ENCODE results near the gene RASGRF1. TPM values are rescaled to one million over a fixed set of nuclear protein-coding genes. Genes with fewer than 3 reads are reported as not detected.

The RASGRF1 gene
- total RNA-seq, 1 donor = not detected

DNA sequence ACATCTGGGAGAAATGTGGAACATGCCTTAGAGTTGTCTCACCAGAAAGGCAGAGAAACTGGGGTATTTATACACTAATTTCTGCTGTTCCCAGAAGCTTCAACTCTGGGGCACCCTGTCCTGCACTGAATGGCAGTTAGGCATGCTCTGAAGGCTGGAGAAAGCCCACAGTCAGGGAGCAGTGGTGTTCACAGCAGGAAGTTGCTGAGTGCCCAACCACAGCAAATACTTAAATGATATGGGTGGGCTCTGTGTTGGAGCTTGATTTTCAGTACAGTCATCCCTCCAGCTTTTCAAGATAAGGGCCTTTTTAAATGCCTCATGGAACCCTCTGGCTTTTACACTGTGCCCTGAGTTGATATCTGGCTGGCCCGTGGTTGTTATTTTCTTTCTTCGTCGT lies 38.7 kb upstream of the RASGRF1 start:
- TF ChIP-seq, protein P1, sequence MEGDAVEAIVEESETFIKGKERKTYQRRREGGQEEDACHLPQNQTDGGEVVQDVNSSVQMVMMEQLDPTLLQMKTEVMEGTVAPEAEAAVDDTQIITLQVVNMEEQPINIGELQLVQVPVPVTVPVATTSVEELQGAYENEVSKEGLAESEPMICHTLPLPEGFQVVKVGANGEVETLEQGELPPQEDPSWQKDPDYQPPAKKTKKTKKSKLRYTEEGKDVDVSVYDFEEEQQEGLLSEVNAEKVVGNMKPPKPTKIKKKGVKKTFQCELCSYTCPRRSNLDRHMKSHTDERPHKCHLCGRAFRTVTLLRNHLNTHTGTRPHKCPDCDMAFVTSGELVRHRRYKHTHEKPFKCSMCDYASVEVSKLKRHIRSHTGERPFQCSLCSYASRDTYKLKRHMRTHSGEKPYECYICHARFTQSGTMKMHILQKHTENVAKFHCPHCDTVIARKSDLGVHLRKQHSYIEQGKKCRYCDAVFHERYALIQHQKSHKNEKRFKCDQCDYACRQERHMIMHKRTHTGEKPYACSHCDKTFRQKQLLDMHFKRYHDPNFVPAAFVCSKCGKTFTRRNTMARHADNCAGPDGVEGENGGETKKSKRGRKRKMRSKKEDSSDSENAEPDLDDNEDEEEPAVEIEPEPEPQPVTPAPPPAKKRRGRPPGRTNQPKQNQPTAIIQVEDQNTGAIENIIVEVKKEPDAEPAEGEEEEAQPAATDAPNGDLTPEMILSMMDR (IDR thresholded peaks at IDR 0.05; ENCODE audit: insufficient read depth, low read length) = no peak
- no peak overlapping the region for H3K4me3 ChIP-seq (ENCODE audit: low read depth, low read length)
- no peak for DNase-seq (ENCODE audit: low read depth)

DNA sequence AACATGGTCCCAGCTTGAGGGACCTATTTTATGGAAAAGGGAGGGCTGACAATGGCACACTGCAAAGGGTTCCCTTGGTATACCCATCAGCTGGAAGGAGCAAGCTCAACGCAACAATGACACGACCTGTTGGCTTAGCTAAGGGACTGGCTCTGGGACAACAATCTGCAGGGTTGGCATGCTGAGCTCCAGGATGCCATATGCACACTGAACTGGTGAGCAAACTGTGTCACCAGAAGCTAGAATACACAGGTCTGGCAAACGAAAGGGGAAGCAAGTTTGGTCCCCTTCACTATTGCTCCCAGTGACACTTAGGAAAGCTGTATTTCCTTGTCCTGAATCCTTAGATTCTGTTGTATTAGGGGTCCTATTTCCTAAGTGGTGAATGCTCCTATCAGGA lies 38.0 kb upstream of the RASGRF1 start:
- TF ChIP-seq, protein P1 (IDR thresholded peaks at IDR 0.05; ENCODE audit: insufficient read depth, low read length) = no peak
- no peak for DNase-seq (ENCODE audit: low read depth)
- H3K4me3 ChIP-seq (ENCODE audit: low read depth, low read length) = no peak overlapping the region

DNA sequence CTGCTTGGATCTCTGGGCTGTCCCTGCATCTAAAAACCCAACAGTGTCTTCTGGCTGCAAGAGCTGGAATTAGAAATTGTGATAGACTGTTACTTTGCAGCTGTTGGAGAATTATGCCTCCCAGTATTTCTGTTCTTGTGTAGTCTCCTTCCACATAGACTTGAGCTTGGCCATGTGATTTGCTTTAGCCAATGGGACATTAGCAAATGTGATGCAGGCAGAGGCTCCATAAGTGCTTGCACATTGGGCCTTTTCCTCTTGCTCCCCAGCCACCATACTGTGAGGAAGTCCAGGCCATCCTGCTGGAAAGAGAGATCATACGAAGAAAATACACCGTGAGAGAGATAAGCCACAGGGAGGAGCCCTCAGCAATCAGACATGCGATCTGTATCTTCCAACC lies 33.8 kb upstream of the RASGRF1 start:
- DNase-seq (ENCODE audit: low read depth) = no peak
- TF ChIP-seq, protein P1 (IDR thresholded peaks at IDR 0.05; ENCODE audit: insufficient read depth, low read length) = no peak
- H3K4me3 ChIP-seq (ENCODE audit: low read depth, low read length) = no peak overlapping the region

DNA sequence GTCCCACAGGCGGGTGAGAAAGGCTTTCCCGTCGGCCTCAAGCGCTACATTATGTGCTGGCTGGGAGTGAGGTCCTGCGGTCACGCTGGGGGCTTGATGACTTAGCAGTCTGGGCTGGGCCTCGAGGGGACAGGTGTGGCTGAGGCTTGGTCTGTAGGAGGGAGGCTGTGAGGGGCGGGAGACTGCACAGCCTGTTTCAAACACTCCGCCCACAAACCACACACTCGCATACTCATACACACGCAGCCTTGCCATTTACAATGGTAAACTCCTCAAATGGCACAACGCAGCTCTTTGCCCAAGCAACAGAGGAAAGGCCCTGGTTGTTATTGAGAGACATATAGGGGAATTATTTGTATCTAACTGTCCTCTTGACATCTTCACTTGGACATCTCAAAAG lies 32.4 kb upstream of the RASGRF1 start:
- H3K4me3 ChIP-seq (ENCODE audit: low read depth, low read length) = no peak overlapping the region
- no peak for DNase-seq (ENCODE audit: low read depth)
- TF ChIP-seq, protein P1 (IDR thresholded peaks at IDR 0.05; ENCODE audit: insufficient read depth, low read length) = no peak

DNA sequence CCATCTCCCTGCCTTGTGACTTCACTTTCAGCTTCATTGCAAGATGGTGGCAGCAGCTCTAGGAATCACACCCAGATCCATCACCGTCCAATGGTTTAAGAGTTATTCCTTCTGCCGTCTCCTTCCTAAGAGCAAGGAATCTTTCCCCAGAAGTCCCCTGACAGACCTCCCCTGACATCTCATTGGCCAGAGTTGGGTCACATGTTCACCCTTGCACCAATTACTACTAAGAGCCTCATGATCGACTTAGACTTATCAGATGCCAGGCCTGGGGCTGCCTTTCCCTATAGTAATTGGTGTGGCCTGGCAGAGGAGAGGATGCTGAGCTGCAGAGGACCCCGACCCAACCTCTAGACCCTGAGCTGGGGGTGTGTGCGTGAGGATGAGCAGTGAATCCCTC lies 31.8 kb upstream of the RASGRF1 start:
- DNase-seq (ENCODE audit: low read depth) = no peak
- TF ChIP-seq, protein P1 (IDR thresholded peaks at IDR 0.05; ENCODE audit: insufficient read depth, low read length) = no peak
- no peak overlapping the region for H3K4me3 ChIP-seq (ENCODE audit: low read depth, low read length)

DNA sequence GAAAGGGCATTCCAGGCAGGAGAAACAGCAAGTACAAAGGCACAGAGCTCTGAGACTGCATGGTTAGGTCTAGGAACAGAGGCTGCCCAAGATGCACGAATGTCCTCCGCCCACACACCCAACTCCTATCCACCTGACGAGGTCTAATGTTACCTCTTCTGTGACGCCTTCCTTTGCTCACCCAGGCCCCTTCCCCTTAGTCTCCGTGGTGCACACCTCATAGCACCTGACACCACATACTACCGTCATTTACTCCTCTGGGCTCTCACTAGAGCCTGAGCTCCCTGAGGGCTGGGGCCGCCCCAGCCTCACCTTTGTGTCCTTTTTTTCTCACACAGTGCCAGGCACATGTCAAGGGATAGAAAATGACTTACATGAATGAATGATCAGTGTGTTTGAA lies 31.0 kb upstream of the RASGRF1 start:
- TF ChIP-seq, protein P1 (IDR thresholded peaks at IDR 0.05; ENCODE audit: insufficient read depth, low read length) = no peak
- no peak overlapping the region for H3K4me3 ChIP-seq (ENCODE audit: low read depth, low read length)
- DNase-seq (ENCODE audit: low read depth) = no peak

DNA sequence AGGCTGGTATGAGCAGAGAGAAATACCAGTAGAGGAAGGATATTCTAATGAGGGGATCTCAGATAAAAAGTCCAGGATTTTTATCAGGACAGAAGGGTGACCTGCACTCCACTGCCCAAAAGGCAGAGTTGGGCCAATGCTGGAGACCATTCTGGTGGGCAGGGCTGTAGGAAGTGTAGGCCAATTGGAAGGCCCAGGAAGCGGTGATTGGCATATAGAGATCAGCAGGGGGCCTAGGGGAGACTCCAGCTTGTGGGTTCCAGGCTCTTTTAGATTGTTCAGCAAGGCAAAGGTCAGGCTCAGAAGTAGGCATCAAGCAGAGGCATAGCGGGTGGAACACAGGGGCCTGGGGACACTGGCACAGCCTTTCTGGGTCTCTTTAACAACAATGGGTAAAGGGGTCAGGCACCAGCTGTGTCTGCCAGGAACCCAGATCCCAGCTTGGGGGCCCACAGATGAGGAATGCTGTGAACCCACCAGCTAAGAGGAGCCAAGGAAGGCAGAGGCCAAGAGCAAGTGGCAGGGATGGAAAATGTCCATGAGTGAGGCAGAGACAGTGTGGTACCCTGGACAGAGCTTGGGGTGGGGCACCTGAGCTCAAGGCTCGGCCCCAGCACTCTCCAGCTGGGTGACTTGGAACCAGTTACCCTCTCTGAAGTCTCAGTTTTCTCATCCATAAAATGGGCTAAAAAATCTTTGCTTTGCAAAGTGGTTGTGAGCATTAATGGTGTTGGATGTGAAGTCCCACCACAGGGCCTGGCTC lies 27.0 kb upstream of the RASGRF1 start:
- TF ChIP-seq, protein P1 (IDR thresholded peaks at IDR 0.05; ENCODE audit: insufficient read depth, low read length) = no peak
- no peak for DNase-seq (ENCODE audit: low read depth)
- H3K4me3 ChIP-seq (ENCODE audit: low read depth, low read length) = no peak overlapping the region
